Activated CD8-positive, alpha-beta T cell treated with anti-CD3 and anti-CD28 coated beads, Interleukin-2, amount 10 ng/mL, durations not matched to agents 7 days and 5 days (primary cell): Measurements from ENCODE around the gene GABPB1. TPM values are rescaled to one million over a fixed set of nuclear protein-coding genes. Genes with fewer than 3 reads are reported as not detected.
A peak's percentile ranks its signal among the peaks of the same experiment; 100 is the strongest.
"Not testable (repeated sequence)": the region's sequence is repeated elsewhere in the genome, so short reads cannot be mapped to it uniquely, and the experiment has no call there.

Experiments
- ATAC-seq: fragments of 150-1000 bp; cut with Tn5 transposase; one replicate; pipeline ENCODE4 v1.10.0; 2021; ENCODE audit warnings: moderate library complexity
- CTCF ChIA-PET: fragments of 350-600 bp; sonication (Branson Sonifier 250); formaldehyde crosslinking; loops from one replicate; lab custom pipeline; 2021; ENCODE audit warnings: antibody characterized with exemption; lab: Charles Lee
- POLR2A ChIA-PET: fragments of 350-600 bp; sonication (Branson Sonifier 250); formaldehyde crosslinking; loops from one replicate; lab custom pipeline; 2021; ENCODE audit warnings: antibody characterized with exemption; lab: Charles Lee
- DNase-seq: peaks from one replicate; pipeline ENCODE4 v3.0.0-alpha.2; 2020
- H3K27ac Mint-ChIP-seq: one replicate; pipeline ENCODE4 v1.8.0; 2021; ENCODE audit warnings: mild to moderate bottlenecking, mixed read lengths
- H3K27me3 Mint-ChIP-seq: one replicate; pipeline ENCODE4 v1.8.0; 2021; ENCODE audit warnings: low read depth, mixed read lengths
- H3K36me3 Mint-ChIP-seq: one replicate; pipeline ENCODE4 v1.8.0; 2021; ENCODE audit warnings: low read depth, mixed read lengths
- H3K4me1 Mint-ChIP-seq: one replicate; pipeline ENCODE4 v1.8.0; 2021; ENCODE audit warnings: low read depth, mixed read lengths
- H3K4me3 Mint-ChIP-seq: one replicate; pipeline ENCODE4 v1.8.0; 2021; ENCODE audit warnings: mild to moderate bottlenecking, mixed read lengths
- H3K9me3 Mint-ChIP-seq: one replicate; pipeline ENCODE4 v1.8.0; 2022; ENCODE audit warnings: mixed read lengths; ENCODE audit not compliant: insufficient read depth
- total RNA-seq, 2 experiments: library from RNA; stranded (reverse); gene quantifications; one replicate each; pipeline ENCODE4 v1.2.3, GENCODE V29; 2021

Gene GABPB1
- total RNA-seq, result 10 to 100 TPM; 33.5 to 35.2 TPM

- peaks cover 36% of the 10 kb centered on the region for H3K4me1 Mint-ChIP-seq
- DNase-seq, result peak; percentile 91
- no peaks in the 10 kb centered on the region for H3K27me3 Mint-ChIP-seq
- ATAC-seq, result peak; percentile 59
- peak within 1 kb of the TSS; percentile 98 for H3K27ac Mint-ChIP-seq
- CTCF ChIA-PET, result interaction anchor here (0.7 to 2.5 kb wide), 7 partner anchors 39 to 554 kb away, joined by 3 to 8 read pairs (median 4); partner anchors contain the start of genes SLC27A2 and USP8
- no peaks in the 10 kb centered on the region for H3K9me3 Mint-ChIP-seq
- POLR2A ChIA-PET, result interaction anchor here (0.5 to 4.8 kb wide), 45 partner anchors 8 to 1544 kb away, joined by 3 to 60 read pairs (median 4); partner anchors contain the start of genes AP4E1, CEP152, DTWD1 and EID1
- H3K4me3 Mint-ChIP-seq, result peak within 1 kb of the TSS; percentile 85
- H3K36me3 Mint-ChIP-seq, result peaks cover 61% of the 10 kb centered on the region
Measured at GRCh38 chr15:50354838-50355618, at the start of gene GABPB1. TSS of gene GABPB1 (minus strand) at chr15:50355198. CDS start at chr15:50309798, 45,400 bp downstream.

GRCh38 chr15:50391561-50391960, 36.6 kb upstream of the GABPB1 start:
- H3K4me1 Mint-ChIP-seq, CTCF ChIA-PET, H3K4me3 Mint-ChIP-seq, H3K27ac Mint-ChIP-seq, H3K9me3 Mint-ChIP-seq, DNase-seq, H3K36me3 Mint-ChIP-seq, POLR2A ChIA-PET, H3K27me3 Mint-ChIP-seq, ATAC-seq: not testable (repeated sequence)

- H3K27ac Mint-ChIP-seq, result no peak overlapping the region
- ChIA-PET CTCF (no interaction called here), POLR2A (interaction anchor here (0.7 kb wide), 1 partner anchor 30 kb away, joined by 3 read pairs; no protein-coding TSS in a partner anchor)
- H3K4me1 Mint-ChIP-seq, result no peaks in the 10 kb centered on the region
- H3K27me3 Mint-ChIP-seq, result no peaks in the 10 kb centered on the region
- no peaks in the 10 kb centered on the region for H3K9me3 Mint-ChIP-seq
- H3K36me3 Mint-ChIP-seq, result no peaks in the 10 kb centered on the region
- no peak for ATAC-seq
- no peak for DNase-seq
- H3K4me3 Mint-ChIP-seq, result no peak overlapping the region
Measured at GRCh38 chr15:50390554-50391264, 35.7 kb upstream of the GABPB1 start.

GRCh38 chr15:50382408-50382807, 27.4 kb upstream of the GABPB1 start:
- H3K4me1 Mint-ChIP-seq, H3K27ac Mint-ChIP-seq, H3K4me3 Mint-ChIP-seq, H3K36me3 Mint-ChIP-seq, H3K27me3 Mint-ChIP-seq, CTCF ChIA-PET, DNase-seq, ATAC-seq, H3K9me3 Mint-ChIP-seq: not testable (repeated sequence)
- POLR2A ChIA-PET, result interaction anchor here (0.9 kb wide), 1 partner anchor 27 kb away, joined by 3 read pairs; the partner anchor contains the start of gene GABPB1

- H3K4me3 Mint-ChIP-seq, result no peak overlapping the region
- no peak overlapping the region for H3K27ac Mint-ChIP-seq
- no peak for ATAC-seq
- peaks cover 8% of the 10 kb centered on the region for H3K4me1 Mint-ChIP-seq
- DNase-seq, result no peak
- ChIA-PET CTCF (no interaction called here), POLR2A (no interaction called here)
- no peaks in the 10 kb centered on the region for H3K36me3 Mint-ChIP-seq
- H3K27me3 Mint-ChIP-seq, result peaks cover 6% of the 10 kb centered on the region
- no peaks in the 10 kb centered on the region for H3K9me3 Mint-ChIP-seq
Measured at GRCh38 chr15:50381438-50381837, 26.4 kb upstream of the GABPB1 start.

- Mint-ChIP-seq H3K4me3 (no peak overlapping the region), H3K27me3 (peaks cover 6% of the 10 kb centered on the region), H3K27ac (no peak overlapping the region), H3K36me3 (no peaks in the 10 kb centered on the region), H3K9me3 (no peaks in the 10 kb centered on the region), H3K4me1 (peaks cover 8% of the 10 kb centered on the region)
- ATAC-seq, result no peak
- no peak for DNase-seq
- CTCF ChIA-PET, result no interaction called here
- POLR2A ChIA-PET, result no interaction called here
Measured at GRCh38 chr15:50380089-50380488, 25.1 kb upstream of the GABPB1 start.

GRCh38 chr15:50379413-50379812, 24.4 kb upstream of the GABPB1 start:
- not testable (repeated sequence) for H3K27ac Mint-ChIP-seq, H3K4me1 Mint-ChIP-seq, DNase-seq, H3K9me3 Mint-ChIP-seq, H3K27me3 Mint-ChIP-seq, H3K4me3 Mint-ChIP-seq, ATAC-seq, H3K36me3 Mint-ChIP-seq
- ChIA-PET POLR2A (interaction anchor here (2.6 kb wide), 1 partner anchor 24 kb away, joined by 13 read pairs; the partner anchor contains the start of gene GABPB1), CTCF (interaction anchor here (1.2 kb wide), 1 partner anchor 23 kb away, joined by 3 read pairs; no protein-coding TSS in a partner anchor)

- CTCF ChIA-PET, result interaction anchor here (1.2 kb wide), 1 partner anchor 22 kb away, joined by 3 read pairs; no protein-coding TSS in a partner anchor
- Mint-ChIP-seq H3K9me3 (no peaks in the 10 kb centered on the region), H3K27ac (no peak overlapping the region), H3K27me3 (peaks cover 6% of the 10 kb centered on the region), H3K4me3 (no peak overlapping the region), H3K4me1 (peaks cover 8% of the 10 kb centered on the region), H3K36me3 (no peaks in the 10 kb centered on the region)
- POLR2A ChIA-PET, result interaction anchor here (0.9 to 2.6 kb wide), 2 partner anchors 24 to 195 kb away, joined by 3 to 13 read pairs; partner anchors contain the start of gene GABPB1
- ATAC-seq, result no peak
- no peak for DNase-seq
Measured at GRCh38 chr15:50378776-50379175, 23.8 kb upstream of the GABPB1 start.

GRCh38 chr15:50377867-50378751, 23.1 kb upstream of the GABPB1 start:
- Mint-ChIP-seq H3K9me3 (no peaks in the 10 kb centered on the region), H3K27ac (peak overlapping the region; percentile 0), H3K4me1 (peaks cover 8% of the 10 kb centered on the region), H3K36me3 (no peaks in the 10 kb centered on the region), H3K27me3 (peaks cover 6% of the 10 kb centered on the region), H3K4me3 (no peak overlapping the region)
- ATAC-seq (no peak), DNase-seq (no peak)
- ChIA-PET POLR2A (interaction anchor here (0.9 to 2.6 kb wide), 2 partner anchors 23 to 194 kb away, joined by 3 to 13 read pairs; partner anchors contain the start of gene GABPB1), CTCF (interaction anchor here (1.2 kb wide), 1 partner anchor 22 kb away, joined by 3 read pairs; no protein-coding TSS in a partner anchor)

- H3K27me3 Mint-ChIP-seq, H3K9me3 Mint-ChIP-seq, ATAC-seq, H3K4me3 Mint-ChIP-seq, H3K4me1 Mint-ChIP-seq, H3K27ac Mint-ChIP-seq, DNase-seq, CTCF ChIA-PET: not testable (repeated sequence)
- peaks cover 18% of the 10 kb centered on the region for H3K36me3 Mint-ChIP-seq
- POLR2A ChIA-PET, result interaction anchor here (0.7 kb wide), 1 partner anchor 13 kb away, joined by 3 read pairs; no protein-coding TSS in a partner anchor
Measured at GRCh38 chr15:50369564-50369963, 14.6 kb upstream of the GABPB1 start.

GRCh38 chr15:50365971-50366370, 11.0 kb upstream of the GABPB1 start:
- Mint-ChIP-seq H3K4me3 (no peak overlapping the region), H3K36me3 (peaks cover 33% of the 10 kb centered on the region), H3K27ac (no peak overlapping the region), H3K27me3 (no peaks in the 10 kb centered on the region), H3K4me1 (peaks cover 8% of the 10 kb centered on the region), H3K9me3 (no peaks in the 10 kb centered on the region)
- ChIA-PET CTCF (no interaction called here), POLR2A (interaction anchor here (1.3 kb wide), 1 partner anchor 11 kb away, joined by 3 read pairs; the partner anchor contains the start of gene GABPB1)
- ATAC-seq (no peak), DNase-seq (no peak)
